Astrocyte of the cerebellum (primary cell): Measurements from ENCODE around the gene GSE1.

ENCODE experiments used
- DNase-seq: peaks from one replicate; pipeline ENCODE4 v3.0.0-alpha.2; 2011; ENCODE audit warnings: low read depth
- H3K4me3 ChIP-seq: 2 replicates; pipeline ENCODE4 v1.5.1; 2011; ENCODE audit warnings: mild to moderate bottlenecking, low read depth, low read length, moderate library complexity
- in situ Hi-C: cut with HindIII; loops from 2 replicates; pipeline ENCODE4 v1.10.0; 2017; ENCODE audit warnings: low sequenced_read_pairs
- TF ChIP-seq, protein P1 (sequence below): IDR thresholded peaks from 2 replicates; pipeline ENCODE4 v1.5.1; 2012; ENCODE audit warnings: low read length, low read depth, moderate library complexity, mild to moderate bottlenecking; ENCODE audit errors: missing control alignments

Gene GSE1

GRCh38 chr16:85594978-85595661 lies 18.0 kb upstream of the GSE1 start:
- TF ChIP-seq, protein P1, sequence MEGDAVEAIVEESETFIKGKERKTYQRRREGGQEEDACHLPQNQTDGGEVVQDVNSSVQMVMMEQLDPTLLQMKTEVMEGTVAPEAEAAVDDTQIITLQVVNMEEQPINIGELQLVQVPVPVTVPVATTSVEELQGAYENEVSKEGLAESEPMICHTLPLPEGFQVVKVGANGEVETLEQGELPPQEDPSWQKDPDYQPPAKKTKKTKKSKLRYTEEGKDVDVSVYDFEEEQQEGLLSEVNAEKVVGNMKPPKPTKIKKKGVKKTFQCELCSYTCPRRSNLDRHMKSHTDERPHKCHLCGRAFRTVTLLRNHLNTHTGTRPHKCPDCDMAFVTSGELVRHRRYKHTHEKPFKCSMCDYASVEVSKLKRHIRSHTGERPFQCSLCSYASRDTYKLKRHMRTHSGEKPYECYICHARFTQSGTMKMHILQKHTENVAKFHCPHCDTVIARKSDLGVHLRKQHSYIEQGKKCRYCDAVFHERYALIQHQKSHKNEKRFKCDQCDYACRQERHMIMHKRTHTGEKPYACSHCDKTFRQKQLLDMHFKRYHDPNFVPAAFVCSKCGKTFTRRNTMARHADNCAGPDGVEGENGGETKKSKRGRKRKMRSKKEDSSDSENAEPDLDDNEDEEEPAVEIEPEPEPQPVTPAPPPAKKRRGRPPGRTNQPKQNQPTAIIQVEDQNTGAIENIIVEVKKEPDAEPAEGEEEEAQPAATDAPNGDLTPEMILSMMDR = no peak
- H3K4me3 ChIP-seq = no peak overlapping the region
- in situ Hi-C loops = loop anchor here (5.0 kb wide), 1 partner anchor 53 kb away; no protein-coding TSS in a partner anchor
- DNase-seq = no peak

DNA sequence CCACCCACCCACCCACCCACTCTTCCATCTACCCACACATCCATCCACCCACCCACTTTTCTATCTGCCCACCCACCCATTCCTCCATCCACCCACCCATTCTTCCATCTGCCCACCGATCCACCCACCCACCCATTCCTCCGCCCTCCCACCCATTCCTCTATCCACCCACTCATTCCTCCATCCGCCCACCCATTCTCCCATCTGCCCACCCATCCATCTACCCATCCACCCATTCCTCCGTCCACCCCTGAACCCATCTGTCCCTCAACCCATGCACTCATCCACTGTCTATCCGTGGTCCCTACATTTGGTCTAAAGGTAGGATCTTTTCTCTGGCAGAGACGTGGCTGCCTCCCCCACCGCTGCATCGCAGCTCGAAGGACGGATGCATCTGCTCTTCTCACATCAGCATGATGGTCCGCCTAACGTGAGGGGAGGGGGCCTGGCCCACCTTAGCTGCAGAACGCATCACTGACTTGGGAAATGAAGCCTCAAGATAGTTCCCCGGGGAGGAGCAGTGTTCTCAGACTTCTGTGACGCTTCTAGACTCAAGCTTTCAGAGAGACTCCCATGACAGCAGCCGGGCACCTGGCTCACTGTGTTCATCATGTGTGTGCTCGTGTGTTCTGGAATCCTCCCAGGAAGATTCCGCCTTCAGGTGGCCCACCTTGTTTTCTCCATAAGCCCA lies 17.2 kb upstream of the GSE1 start:
- TF ChIP-seq, protein P1 = no peak
- H3K4me3 ChIP-seq = no peak overlapping the region
- in situ Hi-C loops = no loop called here
- no peak for DNase-seq

- no peak overlapping the region for H3K4me3 ChIP-seq
- in situ Hi-C loops = no loop called here
- no peak for DNase-seq
- TF ChIP-seq, protein P1 = no peak
Measured at GRCh38 chr16:85598141-85598540, 15.0 kb upstream of the GSE1 start.

GRCh38 chr16:85600078-85600477 lies 13.0 kb upstream of the GSE1 start:
- in situ Hi-C loops = no loop called here
- no peak for DNase-seq
- TF ChIP-seq, protein P1 = no peak
- no peak overlapping the region for H3K4me3 ChIP-seq

DNA sequence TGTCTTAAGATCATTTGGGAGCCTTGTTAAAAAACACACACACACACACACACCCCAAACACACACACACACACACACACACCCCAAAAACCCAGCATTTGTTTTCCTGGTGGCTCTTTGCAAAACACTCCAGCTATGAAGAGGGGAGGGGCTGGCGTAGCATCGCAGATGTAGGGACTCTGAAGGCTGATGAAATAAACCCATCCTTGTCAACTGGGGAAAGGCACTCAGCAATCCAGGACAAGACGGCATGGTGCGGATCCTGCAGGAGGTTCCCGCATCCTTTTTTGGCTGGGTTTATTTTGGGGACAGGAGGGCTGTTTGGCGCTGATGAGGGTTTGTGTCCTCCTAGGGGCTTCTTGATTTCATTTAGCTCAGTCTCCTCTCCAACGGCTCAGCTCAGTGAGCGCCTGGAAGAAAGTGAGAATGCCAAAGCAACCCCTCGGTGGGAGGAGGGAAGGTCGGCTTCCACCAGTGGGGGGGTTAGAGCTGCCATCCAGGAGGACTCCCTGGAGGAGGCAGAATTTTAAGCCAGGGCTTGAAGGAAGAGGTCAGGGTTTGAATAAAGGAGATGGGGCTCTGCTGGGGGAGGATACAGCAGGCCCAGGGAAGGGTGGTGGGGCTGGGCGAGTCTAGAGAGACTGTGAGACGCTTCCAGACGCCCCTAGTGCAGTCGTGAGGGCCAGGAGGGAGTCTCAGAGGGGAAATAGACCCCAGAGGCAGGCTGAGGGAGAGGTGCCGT lies 12.4 kb upstream of the GSE1 start:
- DNase-seq = no peak
- in situ Hi-C loops = no loop called here
- no peak overlapping the region for H3K4me3 ChIP-seq

GRCh38 chr16:85601272-85601639 lies 11.9 kb upstream of the GSE1 start:
- TF ChIP-seq, protein P1 = no peak
- in situ Hi-C loops = no loop called here
- no peak for DNase-seq
- no peak overlapping the region for H3K4me3 ChIP-seq

More for the DNA sequence above, 12.4 kb upstream of the GSE1 start:
- TF ChIP-seq, protein P1 = no peak
